PC-3 (cell line): ENCODE data around the gene DPEP2NB. TPM values are rescaled to one million over a fixed set of nuclear protein-coding genes. Genes with fewer than 3 reads are reported as not detected.

Experiments used
- ATAC-seq: fragments of 200-7000 bp; cut with Tn5 transposase; 2 replicates; pipeline ENCODE4 v1.9.1; 2020; ENCODE audit warnings: mild to moderate bottlenecking, moderate library complexity
- Bru-seq: library from RNA; stranded (reverse); fragments of 400-500 nt; gene quantifications from one replicate; lab custom pipeline; 2021; lab: Mats Ljungman, UMichigan
- BruChase-seq, 2 experiments: library from RNA; stranded (reverse); fragments of 400-500 nt; gene quantifications; one replicate each; lab custom pipeline; 2021; lab: Mats Ljungman, UMichigan
- BruUV-seq: library from RNA; stranded (reverse); fragments of 400-500 nt; replicated peaks from 2 replicates; lab custom pipeline; 2021; lab: Mats Ljungman, UMichigan
- CTCF ChIA-PET: fragments of 300-600 bp; sonication (Branson Sonifier 250); formaldehyde crosslinking; loops from one replicate; lab custom pipeline; 2022; ENCODE audit warnings: antibody characterized with exemption; lab: Charles Lee
- POLR2A ChIA-PET: fragments of 300-600 bp; sonication (Branson Sonifier 250); formaldehyde crosslinking; loops from one replicate; lab custom pipeline; 2022; ENCODE audit warnings: antibody characterized with exemption; ENCODE audit not compliant: unreplicated experiment; lab: Charles Lee
- DNase-seq: peaks from one replicate; pipeline ENCODE4 v3.0.0-alpha.2; 2015
- H2AFZ ChIP-seq: fragments of 300-600 bp; sonication (generic); 2 replicates; pipeline ENCODE4 v1.6.0; 2016; ENCODE audit warnings: antibody characterized with exemption, low read length
- H3F3A ChIP-seq: fragments of 300-600 bp; sonication (generic); one replicate; pipeline ENCODE4 v1.6.0; 2017; ENCODE audit warnings: antibody characterized with exemption, low read length, control low read depth, mild to moderate bottlenecking; ENCODE audit not compliant: unreplicated experiment
- H3K27ac ChIP-seq: fragments of 300-600 bp; sonication (generic); 2 replicates; pipeline ENCODE4 v1.5.1; 2016; ENCODE audit warnings: mild to moderate bottlenecking, low read length
- H3K27me3 ChIP-seq: fragments of 300-600 bp; sonication (generic); 2 replicates; pipeline ENCODE4 v1.6.1; 2016; ENCODE audit warnings: low read length, mixed read lengths
- H3K36me3 ChIP-seq: fragments of 300-600 bp; sonication (generic); 2 replicates; pipeline ENCODE4 v1.6.1; 2016; ENCODE audit warnings: low read depth, mixed run types, low read length, mixed read lengths
- H3K4me1 ChIP-seq: fragments of 300-600 bp; sonication (generic); 2 replicates; pipeline ENCODE4 v1.5.1; 2016; ENCODE audit warnings: low read length; ENCODE audit not compliant: insufficient read depth
- H3K4me2 ChIP-seq: fragments of 300-600 bp; sonication (generic); 2 replicates; pipeline ENCODE4 v1.6.0; 2016; ENCODE audit warnings: low read length
- H3K4me3 ChIP-seq: fragments of 300-600 bp; sonication (generic); 2 replicates; pipeline ENCODE4 v1.5.1; 2016; ENCODE audit warnings: mild to moderate bottlenecking, low read length, mixed read lengths
- H3K79me2 ChIP-seq: fragments of 300-600 bp; sonication (generic); 2 replicates; pipeline ENCODE4 v1.6.1; 2017; ENCODE audit warnings: low read length, mixed read lengths
- H3K9ac ChIP-seq: fragments of 300-600 bp; sonication (generic); 2 replicates; pipeline ENCODE4 v1.6.0; 2016; ENCODE audit warnings: mild to moderate bottlenecking, low read length
- H3K9me2 ChIP-seq: fragments of 300-600 bp; sonication (generic); replicated peaks from 2 replicates; pipeline ENCODE4 v1.6.1; 2016; ENCODE audit warnings: mixed run types, low read length, mixed read lengths
- H3K9me3 ChIP-seq: fragments of 300-600 bp; sonication (generic); 2 replicates; pipeline ENCODE4 v1.6.1; 2016; ENCODE audit warnings: low read length, mixed read lengths
- H4K20me1 ChIP-seq: fragments of 300-600 bp; sonication (generic); 2 replicates; pipeline ENCODE4 v1.6.1; 2016; ENCODE audit warnings: low read length, mixed read lengths
- EZH2 ChIP-seq: fragments of 300-600 bp; sonication (generic); IDR thresholded peaks from one replicate; pipeline ENCODE4 v1.6.1; 2017; ENCODE audit warnings: antibody characterized with exemption, mild to moderate bottlenecking, low read length; ENCODE audit not compliant: unreplicated experiment
- EZH2phosphoT487 ChIP-seq: fragments of 300-600 bp; sonication (generic); IDR thresholded peaks from 2 replicates; pipeline ENCODE4 v1.6.1; 2018; ENCODE audit warnings: mild to moderate bottlenecking, antibody characterized with exemption, low read length, borderline replicate concordance
- intact Hi-C: fragments of 100-400 bp; cut with micrococcal nuclease; formaldehyde crosslinking; loops from 2 replicates; pipeline ENCODE4 v1.9.0; 2023
- long read RNA-seq: library from polyadenylated mRNA; unstranded; transcript quantifications from one replicate; pipeline ENCODE4 v2.0.0, GENCODE V29; 2021; ENCODE audit not compliant: unreplicated experiment
- total RNA-seq: library from RNA; depleted of rRNA; stranded (reverse); fragments of >200 nt; gene quantifications from 2 replicates; pipeline ENCODE4 v1.2.3, GENCODE V29; 2014; rRNA removed
- TF ChIP-seq, protein P1 (sequence below): fragments of 300-600 bp; sonication (generic); conservative IDR thresholded peaks from 2 replicates; pipeline ENCODE4 v1.5.1; 2017; ENCODE audit warnings: antibody characterized with exemption, low read depth, mild to moderate bottlenecking, low read length

Gene DPEP2NB, protein sequence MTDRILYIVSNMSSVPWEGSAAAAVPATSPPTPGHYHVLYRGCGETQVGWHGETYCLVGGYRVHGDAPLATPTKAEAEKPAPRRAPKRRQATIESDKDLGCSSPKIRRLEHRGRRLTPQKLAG
- total RNA-seq (not detected in 2 replicates), Bru-seq, nascent RNA (not detected), BruChase-seq, experiment 1, labeled RNA remaining after a 6-hour chase (percentile 17 among the genes with signal in this experiment), BruChase-seq, experiment 2, labeled RNA remaining after a 2-hour chase (not detected)
- long read RNA-seq, result 0 reads

DNA sequence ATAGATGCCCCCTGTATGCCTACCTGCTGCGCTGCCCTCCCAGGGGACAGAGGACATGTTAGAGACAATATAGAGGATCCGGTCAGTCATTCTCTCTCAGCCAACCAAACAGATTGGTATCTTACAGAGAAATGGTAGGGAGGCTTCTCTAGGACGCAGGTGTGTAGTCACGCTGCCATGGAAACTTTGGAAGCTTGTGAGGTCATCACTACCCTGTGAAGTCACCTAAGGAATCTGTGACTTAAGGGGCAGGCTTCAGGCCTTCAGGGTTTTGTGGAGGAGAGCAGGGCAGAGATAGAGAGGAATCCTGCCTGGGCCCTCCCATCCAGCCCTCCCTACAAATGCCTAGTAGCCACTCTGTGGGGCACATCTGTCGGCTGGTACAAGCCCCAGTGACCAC lies at the start of gene DPEP2NB:
Gene DPEP2NB (minus strand): TSS at position 231 of the 400 bp plus-strand sequence. CDS start 141 bp downstream, at position 90.
- Histone ChIP-seq H4K20me1 (no peaks in the 10 kb centered on the region), H3K4me3 (no peak within 1 kb of the TSS), H3K9me2 (no peaks in the 10 kb centered on the region), H3K36me3 (no peaks in the 10 kb centered on the region), H3K9ac (no peak within 1 kb of the TSS), H2AFZ (no peak within 1 kb of the TSS), H3K27ac (no peak within 1 kb of the TSS), H3K79me2 (no peaks in the 10 kb centered on the region), H3K4me1 (no peaks in the 10 kb centered on the region), H3F3A (no peaks in the 10 kb centered on the region), H3K4me2 (no peak within 1 kb of the TSS), H3K9me3 (no peaks in the 10 kb centered on the region), H3K27me3 (no peaks in the 10 kb centered on the region)
- DNase-seq (no peak), ATAC-seq (no peak)
- TF ChIP-seq, protein P1, sequence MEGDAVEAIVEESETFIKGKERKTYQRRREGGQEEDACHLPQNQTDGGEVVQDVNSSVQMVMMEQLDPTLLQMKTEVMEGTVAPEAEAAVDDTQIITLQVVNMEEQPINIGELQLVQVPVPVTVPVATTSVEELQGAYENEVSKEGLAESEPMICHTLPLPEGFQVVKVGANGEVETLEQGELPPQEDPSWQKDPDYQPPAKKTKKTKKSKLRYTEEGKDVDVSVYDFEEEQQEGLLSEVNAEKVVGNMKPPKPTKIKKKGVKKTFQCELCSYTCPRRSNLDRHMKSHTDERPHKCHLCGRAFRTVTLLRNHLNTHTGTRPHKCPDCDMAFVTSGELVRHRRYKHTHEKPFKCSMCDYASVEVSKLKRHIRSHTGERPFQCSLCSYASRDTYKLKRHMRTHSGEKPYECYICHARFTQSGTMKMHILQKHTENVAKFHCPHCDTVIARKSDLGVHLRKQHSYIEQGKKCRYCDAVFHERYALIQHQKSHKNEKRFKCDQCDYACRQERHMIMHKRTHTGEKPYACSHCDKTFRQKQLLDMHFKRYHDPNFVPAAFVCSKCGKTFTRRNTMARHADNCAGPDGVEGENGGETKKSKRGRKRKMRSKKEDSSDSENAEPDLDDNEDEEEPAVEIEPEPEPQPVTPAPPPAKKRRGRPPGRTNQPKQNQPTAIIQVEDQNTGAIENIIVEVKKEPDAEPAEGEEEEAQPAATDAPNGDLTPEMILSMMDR, result no peak
- TF ChIP-seq EZH2phosphoT487, result no peak
- TF ChIP-seq EZH2, result no peak
- POLR2A ChIA-PET, result no interaction called here
- no TSS peak for BruUV-seq
- CTCF ChIA-PET, result no interaction called here
- intact Hi-C loops, result no loop called here

DNA sequence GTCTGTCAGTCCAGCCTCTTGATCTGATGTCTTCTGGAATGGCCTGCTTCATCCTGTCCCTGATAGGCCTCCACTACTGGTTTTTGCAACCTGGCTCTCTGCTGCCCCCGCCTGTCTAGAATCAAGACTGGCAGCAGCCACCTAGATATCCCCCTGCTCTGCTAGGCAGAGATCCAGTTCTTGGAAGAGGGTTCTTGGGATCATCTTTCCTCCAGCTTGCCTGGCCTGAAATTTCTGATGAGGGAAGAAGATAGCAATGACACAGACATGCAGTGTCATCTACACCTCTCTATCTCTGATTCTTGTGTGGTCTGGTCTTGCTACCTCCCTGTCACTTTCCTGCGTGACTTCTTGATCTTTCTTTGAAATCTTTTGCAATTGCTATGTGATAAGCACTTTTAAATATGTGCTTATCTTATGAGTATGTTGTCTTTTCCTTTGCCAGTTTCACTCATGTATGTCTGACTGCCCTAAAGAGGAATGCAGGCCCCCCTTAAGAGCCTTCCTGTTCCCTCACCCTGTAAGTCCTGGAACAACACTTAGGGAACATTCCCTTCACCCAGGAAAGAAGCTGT lies 49.2 kb upstream of the DPEP2NB start:
- Histone ChIP-seq H3K27ac (no peak overlapping the region), H3K9ac (no peak overlapping the region), H3K27me3 (no peaks in the 10 kb centered on the region), H4K20me1 (no peaks in the 10 kb centered on the region), H2AFZ (no peak overlapping the region), H3K9me3 (no peaks in the 10 kb centered on the region), H3K36me3 (no peaks in the 10 kb centered on the region), H3K4me2 (no peak overlapping the region), H3K4me1 (no peaks in the 10 kb centered on the region), H3K9me2 (no peaks in the 10 kb centered on the region), H3F3A (no peaks in the 10 kb centered on the region), H3K79me2 (no peaks in the 10 kb centered on the region), H3K4me3 (no peak overlapping the region)
- POLR2A ChIA-PET, result interaction anchor here (0.5 kb wide), 1 partner anchor 17 kb away, joined by 7 read pairs; no protein-coding TSS in a partner anchor
- DNase-seq (peak; percentile 63), ATAC-seq (peak; percentile 88)
- intact Hi-C loops, result no loop called here
- CTCF ChIA-PET, result interaction anchor here (0.6 kb wide), 1 partner anchor 550 kb away, joined by 7 read pairs; no protein-coding TSS in a partner anchor
- no TSS peak for BruUV-seq
- TF ChIP-seq, protein P1, result peak; percentile 71
- no peak for TF ChIP-seq EZH2

GRCh38 chr16:68062910-68063393 lies 47.2 kb upstream of the DPEP2NB start:
- no peaks in the 10 kb centered on the region for H3K79me2 ChIP-seq
- BruUV-seq, result no TSS peak

More at GRCh38 chr16:68062910-68063393, 47.2 kb upstream of the DPEP2NB start:
- Histone ChIP-seq H3K27me3 (no peaks in the 10 kb centered on the region), H3K36me3 (no peaks in the 10 kb centered on the region), H3K27ac (no peak overlapping the region), H3K4me2 (no peak overlapping the region), H3K4me3 (no peak overlapping the region), H3K9me2 (no peaks in the 10 kb centered on the region), H3K4me1 (no peaks in the 10 kb centered on the region), H3K9ac (no peak overlapping the region), H3K9me3 (no peaks in the 10 kb centered on the region), H3F3A (no peaks in the 10 kb centered on the region), H4K20me1 (no peaks in the 10 kb centered on the region), H2AFZ (no peak overlapping the region)
- TF ChIP-seq EZH2, result no peak
- TF ChIP-seq, protein P1, result no peak
- TF ChIP-seq EZH2phosphoT487, result no peak
- ATAC-seq (no peak), DNase-seq (no peak)
- CTCF ChIA-PET, result no interaction called here
- POLR2A ChIA-PET, result no interaction called here
- intact Hi-C loops, result no loop called here
